H1 (cell line): ENCODE data around the gene FOXD4L1. TPM values are rescaled to one million over a fixed set of nuclear protein-coding genes. Genes with fewer than 3 reads are reported as not detected.
"Not testable (repeated sequence)": the region's sequence is repeated elsewhere in the genome, so short reads cannot be mapped to it uniquely, and the experiment has no call there.

Source experiments
- CTCF ChIA-PET: fragments of 300-600 bp; sonication (Branson Sonifier 250); formaldehyde crosslinking; loops from one replicate; lab custom pipeline; 2021; ENCODE audit not compliant: partially characterized antibody; lab: Charles Lee
- POLR2A ChIA-PET: fragments of 300-600 bp; sonication (Branson Sonifier 250); formaldehyde crosslinking; loops from one replicate; lab custom pipeline; 2021; ENCODE audit warnings: inconsistent platforms; ENCODE audit not compliant: partially characterized antibody; lab: Charles Lee
- DNase-seq, 2 experiments: peaks; one replicate each; pipeline versions ENCODE4 v3.0.0 to v3.0.0-alpha.2; 2010 to 2022; ENCODE audit warnings: low spot score in 2 of 2, low read depth in 1 of 2, mixed read lengths in 1 of 2
- FAIRE-seq: peaks from 2 replicates; lab custom pipeline; 2011; peaks lifted over from hg19 to GRCh38; lab: Jason Lieb, UNC
- H2AFZ ChIP-seq: 2 replicates; pipeline ENCODE4 v1.8.1; 2012; ENCODE audit warnings: low read length, inconsistent platforms
- H2AK5ac ChIP-seq: 2 replicates; pipeline ENCODE4 v1.6.1; 2013; ENCODE audit warnings: low read depth, low read length
- H2BK120ac ChIP-seq: replicated peaks from 2 replicates; pipeline ENCODE3; 2013; ENCODE audit warnings: low read depth, low read length, inconsistent platforms
- H2BK12ac ChIP-seq: 2 replicates; pipeline ENCODE4 v1.6.1; 2013; ENCODE audit warnings: low read depth, low read length
- H2BK15ac ChIP-seq: 2 replicates; pipeline ENCODE4 v1.6.1; 2013; ENCODE audit warnings: low read length
- H2BK20ac ChIP-seq: 2 replicates; pipeline ENCODE4 v1.6.1; 2013; ENCODE audit warnings: low read length
- H2BK5ac ChIP-seq: 2 replicates; pipeline ENCODE4 v1.6.1; 2013; ENCODE audit warnings: low read depth, low read length
- H3K14ac ChIP-seq: 2 replicates; pipeline ENCODE4 v1.6.1; 2013; ENCODE audit warnings: inconsistent platforms; ENCODE audit not compliant: insufficient read length
- H3K18ac ChIP-seq: 2 replicates; pipeline ENCODE4 v1.6.1; 2013; ENCODE audit warnings: low read length; ENCODE audit errors: extremely low read depth
- H3K23ac ChIP-seq: 2 replicates; pipeline ENCODE4 v1.6.1; 2013; ENCODE audit warnings: inconsistent platforms; ENCODE audit not compliant: insufficient read length
- H3K23me2 ChIP-seq: 2 replicates; pipeline ENCODE4 v1.6.1; 2013; ENCODE audit warnings: low read depth, low read length
- H3K27ac ChIP-seq: 2 replicates; pipeline ENCODE4 v1.6.1; 2011; ENCODE audit warnings: low read depth, low read length, inconsistent platforms
- H3K27me3 ChIP-seq, 4 experiments: replicated peaks in 1 of 4; 1 replicate in 1 of 4; 2 replicates in 3 of 4; pipeline versions ENCODE4 v1.6.1 to v1.8.1; 2011 to 2013; ENCODE audit warnings: low read length in 3 of 4, mild to moderate bottlenecking in 3 of 4, inconsistent platforms in 2 of 4, mixed read lengths in 2 of 4, moderate library complexity in 1 of 4; ENCODE audit not compliant: control insufficient read depth in 3 of 4, insufficient read depth in 3 of 4; ENCODE audit errors: extremely low read depth in 1 of 4
- H3K36me3 ChIP-seq, 4 experiments: 2 replicates each; pipeline versions ENCODE4 v1.6.1 to v1.8.1; 2011 to 2013; ENCODE audit warnings: mild to moderate bottlenecking in 4 of 4, low read length in 3 of 4, moderate library complexity in 2 of 4, control low read depth in 1 of 4, inconsistent platforms in 1 of 4; ENCODE audit not compliant: insufficient read depth in 4 of 4, control insufficient read depth in 2 of 4
- H3K4ac ChIP-seq: replicated peaks from 2 replicates; pipeline ENCODE3; 2013; ENCODE audit warnings: low read length, low read depth, mixed read lengths, inconsistent platforms; ENCODE audit not compliant: insufficient read length
- H3K4me1 ChIP-seq, 4 experiments: replicated peaks in 1 of 4; 1 replicate in 1 of 4; 2 replicates in 3 of 4; pipeline versions ENCODE4 v1.6.1 to v1.8.1; 2011 to 2013; ENCODE audit warnings: low read length in 3 of 4, inconsistent platforms in 2 of 4, mixed read lengths in 1 of 4; ENCODE audit not compliant: insufficient read depth in 4 of 4, control insufficient read depth in 3 of 4
- H3K4me2 ChIP-seq, 2 experiments: 2 replicates each; pipeline versions ENCODE4 v1.6.1 to v1.8.1; 2011 to 2013; ENCODE audit warnings: low read depth in 2 of 2, low read length in 2 of 2, control low read depth in 1 of 2, inconsistent platforms in 1 of 2, mild to moderate bottlenecking in 1 of 2; ENCODE audit not compliant: insufficient read depth in 1 of 2
- H3K4me3 ChIP-seq, 4 experiments: fragments of 200-600, 300-600 bp in 1 of 4; sonication (generic), shearing (Covaris generic), sonication (Bioruptor Twin) in 1 of 4; 2 replicates each; pipeline versions ENCODE4 v1.5.1 to v1.8.1; 2011 to 2016; ENCODE audit warnings: low read length in 4 of 4, low read depth in 3 of 4, control low read depth in 2 of 4, inconsistent platforms in 2 of 4, mild to moderate bottlenecking in 2 of 4, mixed read lengths in 1 of 4, moderate library complexity in 1 of 4; ENCODE audit not compliant: insufficient read depth in 2 of 4; ENCODE audit errors: extremely low read depth in 1 of 4
- H3K56ac ChIP-seq: replicated peaks from 2 replicates; pipeline ENCODE3; 2013; ENCODE audit warnings: low read depth, mild to moderate bottlenecking, mixed read lengths, low read length, inconsistent platforms; ENCODE audit not compliant: insufficient read length
- H3K79me1 ChIP-seq: 2 replicates; pipeline ENCODE4 v1.6.1; 2013; ENCODE audit warnings: low read depth, low read length, control low read depth
- H3K79me2 ChIP-seq, 2 experiments: 2 replicates each; pipeline versions ENCODE4 v1.6.1 to v1.8.1; 2012 to 2013; ENCODE audit warnings: low read length in 2 of 2, mild to moderate bottlenecking in 2 of 2, inconsistent platforms in 1 of 2; ENCODE audit not compliant: insufficient read depth in 2 of 2, control insufficient read depth in 1 of 2
- H3K9ac ChIP-seq, 4 experiments: replicated peaks in 1 of 4; 1 replicate in 1 of 4; 2 replicates in 3 of 4; pipeline versions ENCODE4 v1.6.1 to v1.8.1; 2011 to 2013; ENCODE audit warnings: low read depth in 3 of 4, low read length in 3 of 4, control low read depth in 2 of 4, mild to moderate bottlenecking in 2 of 4, moderate library complexity in 2 of 4, inconsistent platforms in 1 of 4; ENCODE audit errors: extremely low read depth in 1 of 4
- H3K9me3 ChIP-seq, 2 experiments: 2 replicates each; pipeline versions ENCODE4 v1.6.1 to v1.8.1; 2012 to 2013; ENCODE audit warnings: mild to moderate bottlenecking in 2 of 2, moderate library complexity in 2 of 2, control low read depth in 1 of 2, inconsistent platforms in 1 of 2, low read depth in 1 of 2, low read length in 1 of 2, mixed read lengths in 1 of 2; ENCODE audit not compliant: insufficient read depth in 2 of 2
- H4K20me1 ChIP-seq, 2 experiments: replicated peaks in 1 of 2; 2 replicates each; pipeline versions ENCODE3 to v1.8.1; 2011 to 2013; ENCODE audit warnings: inconsistent platforms in 2 of 2, low read length in 2 of 2, mild to moderate bottlenecking in 1 of 2; ENCODE audit not compliant: insufficient read depth in 2 of 2, control insufficient read depth in 1 of 2
- H4K5ac ChIP-seq: 2 replicates; pipeline ENCODE4 v1.6.1; 2013; ENCODE audit warnings: low read length, low read depth, mixed read lengths, inconsistent platforms; ENCODE audit not compliant: insufficient read length
- H4K8ac ChIP-seq: 2 replicates; pipeline ENCODE4 v1.8.0; 2013; ENCODE audit warnings: mild to moderate bottlenecking, moderate library complexity, low read length, inconsistent platforms; ENCODE audit not compliant: insufficient read depth; ENCODE audit errors: extremely low read depth
- H4K91ac ChIP-seq: replicated peaks from 2 replicates; pipeline ENCODE3; 2013; ENCODE audit warnings: low read length, mixed read lengths, inconsistent platforms; ENCODE audit not compliant: insufficient read length
- EZH2 ChIP-seq: fragments of 200-600 bp; sonication (generic); IDR thresholded peaks from 2 replicates; pipeline ENCODE4 v1.7.1; 2012; ENCODE audit warnings: low read depth, mild to moderate bottlenecking, moderate library complexity, low read length, inconsistent platforms; ENCODE audit not compliant: severe bottlenecking
- RNF2 ChIP-seq: fragments of 200-900, 300-1000 bp; sonication (generic); IDR thresholded peaks from 2 replicates; pipeline ENCODE4 v1.7.1; 2016; ENCODE audit warnings: borderline replicate concordance, low read depth, mild to moderate bottlenecking, antibody characterized with exemption, low read length; ENCODE audit not compliant: poor library complexity, severe bottlenecking; ENCODE audit errors: missing control alignments
- SUZ12 ChIP-seq: fragments of 200-600 bp; sonication (generic); IDR thresholded peaks from 2 replicates; pipeline ENCODE4 v1.6.1; 2012; ENCODE audit warnings: mild to moderate bottlenecking, inconsistent platforms, low read length, moderate library complexity, mixed read lengths
- WGBS, 2 experiments: shearing (Covaris generic) in 1 of 2; methylation state at CpG; one replicate each; pipeline versions ENCODE4 v1.1.6 to v1.1.7; 2013 to 2015; ENCODE audit warnings: low lambda C conversion rate in 2 of 2, mixed read lengths in 2 of 2, inconsistent platforms in 1 of 2, low coverage in 1 of 2, missing lambda C conversion rate in 1 of 2; ENCODE audit not compliant: insufficient replicate concordance in 2 of 2, insufficient coverage in 1 of 2, insufficient read length in 1 of 2; ENCODE audit errors: extremely low coverage in 1 of 2, missing lambda C conversion rate in 1 of 2; 5-methylcytosine and 5-hydroxymethylcytosine counted together
- polyA plus RNA-seq, 7 experiments: library from polyadenylated mRNA; depleted of rRNA in 3 of 7; stranded (reverse) in 5 of 7; unstranded in 2 of 7; fragments of >200 nt in 5 of 7; fragments of 200-250 nt in 2 of 7; gene quantifications; 1 replicate in 5 of 7; 2 replicates in 1 of 7; 4 replicates in 1 of 7; pipeline versions ENCODE4 v1.2.1 to v1.2.3, GENCODE V29; 2011 to 2013; ENCODE audit warnings: missing spikeins in 2 of 7, mixed read lengths in 2 of 7
- total RNA-seq: library from RNA; stranded (reverse); fragmentation: NEBNext Ultra II Directional; extraction: Animal tissue kit (Norgen Biotek cat#: 25700); gene quantifications from 2 replicates; pipeline ENCODE4 v1.2.1, GENCODE V29; 2021

The FOXD4L1 gene
- total and polyA plus RNA-seq, 2 of the 8 experiments (the other 6 are each of a cell fraction or from before 2014, with no cell fraction given): not detected

DNA sequence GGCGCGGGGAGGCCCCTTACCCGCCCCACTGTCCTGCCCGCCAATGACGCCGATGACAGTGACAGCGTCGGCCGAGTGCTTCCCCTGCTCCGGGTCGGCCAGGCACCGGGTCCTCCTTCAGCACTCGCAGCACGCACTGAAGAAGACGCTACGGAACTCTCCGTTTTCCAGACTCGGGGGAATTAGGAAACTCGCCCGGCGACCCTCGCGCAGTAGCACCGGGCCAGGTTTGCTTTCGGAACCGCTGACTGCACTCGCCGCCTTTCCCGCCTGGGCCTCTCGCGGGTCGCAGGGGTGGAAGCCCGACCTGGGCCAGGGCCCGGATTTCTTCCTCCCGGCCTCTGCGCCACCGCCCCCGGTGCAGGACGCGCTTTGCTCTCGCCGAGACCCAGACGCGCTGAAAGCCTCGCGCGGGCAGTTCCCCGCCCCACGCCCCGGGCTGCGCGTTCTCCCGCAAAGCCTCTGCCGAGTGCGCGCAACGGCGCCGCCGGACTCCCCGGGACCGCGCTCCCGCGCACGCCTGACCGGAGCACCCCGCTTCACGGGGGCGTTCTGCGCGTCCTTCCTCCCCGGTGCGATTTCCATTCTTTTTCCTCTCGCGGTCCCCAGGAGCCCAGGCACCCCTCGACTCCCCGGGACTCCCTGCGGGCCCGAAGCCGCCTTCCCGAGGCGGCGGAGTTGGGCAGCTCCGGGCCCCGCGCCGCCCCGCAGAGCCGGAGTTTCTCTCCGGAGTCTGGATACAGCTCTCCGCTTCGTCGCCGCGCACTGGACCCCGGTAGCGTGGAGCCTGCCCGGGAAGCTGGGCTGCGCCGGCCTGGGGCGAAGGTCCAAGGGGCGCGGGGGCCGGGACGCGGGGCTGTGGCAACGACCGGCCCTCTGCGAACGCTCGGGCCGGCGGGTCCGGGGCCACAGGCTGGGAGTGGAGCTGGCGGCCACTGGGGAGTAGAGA is 4.9 kb downstream of the FOXD4L1 start:
- H4K5ac ChIP-seq, POLR2A ChIA-PET, CTCF ChIA-PET: not testable (repeated sequence)
- peak overlapping the region; percentile 41 to 62; a peak in 3 of 4 replicates for H3K4me2 ChIP-seq
- 1% methylated on average over 31 of the region's 116 CpGs; no CpG with 5 or more reads in 1 of the 2 experiments for WGBS, 2 experiments
- TF ChIP-seq EZH2: peak; percentile 89
- TF ChIP-seq RNF2: peak; percentile 10
- peak; percentile 78; the same call in 1 of the 2 replicates for TF ChIP-seq SUZ12
- TF ChIP-seq, all 59 proteins: peak for 3; not testable (repeated sequence) for 56
- H3K23ac ChIP-seq, H3K23me2 ChIP-seq, H2AK5ac ChIP-seq, H2BK120ac ChIP-seq, H2BK20ac ChIP-seq, H3K4ac ChIP-seq, H2BK5ac ChIP-seq, H3K56ac ChIP-seq, H3K27ac ChIP-seq, H3K79me1 ChIP-seq, FAIRE-seq, H4K8ac ChIP-seq, H3K9ac ChIP-seq, H3K14ac ChIP-seq, H3K79me2 ChIP-seq, H3K9me3 ChIP-seq, H4K91ac ChIP-seq, H3K36me3 ChIP-seq, H2AFZ ChIP-seq, H4K20me1 ChIP-seq, H2BK15ac ChIP-seq, H3K18ac ChIP-seq, H3K4me1 ChIP-seq, H2BK12ac ChIP-seq: not testable (repeated sequence)
- Histone ChIP-seq H3K4me3 (peak overlapping the region in 1 of 4 experiments; percentile 46; a peak in 2 of 8 replicates), H3K27me3 (peaks cover 25 to 59% (median 44%) of the 10 kb centered on the region in 4 experiments; a peak in 6 of 7 replicates)
- DNase-seq: peak in 1 of 2 experiments; percentile 56
